Breast epithelium (tissue), 4 donors: ENCODE measurements around the gene RAB3GAP1. TPM values are rescaled to one million over a fixed set of nuclear protein-coding genes. Genes with fewer than 3 reads are reported as not detected.
"Not testable (repeated sequence)": the region's sequence is repeated elsewhere in the genome, so short reads cannot be mapped to it uniquely, and the experiment has no call there.

Source experiments
- DNase-seq, 2 donors: peaks; one replicate each; pipeline ENCODE4 v3.0.0-alpha.2; 2019; ENCODE audit warnings: low spot score in 2 of 2
- H3K27ac ChIP-seq, 2 donors: fragments of 200-600 bp; sonication (generic) in 1 of 2; one replicate each; pipeline ENCODE4 v1.5.1; 2016 to 2019; ENCODE audit warnings: mild to moderate bottlenecking in 1 of 2
- H3K27me3 ChIP-seq, 2 donors: fragments of 200-600 bp; sonication (generic) in 1 of 2; one replicate each; pipeline versions ENCODE4 v1.5.1 to v1.6.0; 2017 to 2019; ENCODE audit warnings: control low read depth in 1 of 2, mild to moderate bottlenecking in 1 of 2
- H3K36me3 ChIP-seq: fragments of 200-600 bp; one replicate; pipeline ENCODE4 v1.5.1; 2019
- H3K4me1 ChIP-seq, 2 donors: fragments of 200-600 bp; sonication (generic); one replicate each; pipeline ENCODE4 v1.5.1; 2016 to 2019; ENCODE audit warnings: control low read depth in 1 of 2
- H3K4me3 ChIP-seq, 3 donors: fragments of 200-600 bp; sonication (generic); 1 replicate in 2 of 3; 2 replicates in 1 of 3; pipeline ENCODE4 v1.5.1; 2016 to 2019; ENCODE audit warnings: mild to moderate bottlenecking in 3 of 3, moderate library complexity in 2 of 3
- H3K9me3 ChIP-seq, 2 donors: fragments of 200-600 bp; sonication (generic) in 1 of 2; one replicate each; pipeline ENCODE4 v1.5.1; 2016 to 2019; ENCODE audit warnings: control low read depth in 1 of 2
- CTCF ChIP-seq, 3 donors: fragments of 450-650 bp; IDR thresholded peaks; one replicate each; pipeline ENCODE4 v1.5.1; 2016 to 2017; ENCODE audit warnings: antibody characterized with exemption in 3 of 3, mild to moderate bottlenecking in 3 of 3, moderate library complexity in 3 of 3
- POLR2A ChIP-seq: fragments of 450-650 bp; IDR thresholded peaks from one replicate; pipeline ENCODE4 v1.6.1; 2016; ENCODE audit warnings: antibody characterized with exemption, mild to moderate bottlenecking, moderate library complexity
- POLR2AphosphoS5 ChIP-seq, 3 donors: sonication (generic); formaldehyde crosslinking; IDR thresholded peaks; one replicate each; pipeline ENCODE4 v1.6.1; 2017; ENCODE audit warnings: antibody characterized with exemption in 3 of 3
- intact Hi-C: fragments of 100-400 bp; cut with DNase I; formaldehyde crosslinking; loops from one replicate; pipeline ENCODE4 v1.15.1; 2023; ENCODE audit warnings: low total_unique reads
- total RNA-seq, 3 donors: library from RNA; depleted of rRNA; stranded (reverse); fragments of >200 nt; gene quantifications; one replicate each; pipeline ENCODE4 v1.1.0, GENCODE V29; 2016

The RAB3GAP1 gene
- total RNA-seq, 3 donors from 2014 or later: 53.9 to 70.5 (median 54.1) TPM

- no peak for TF ChIP-seq CTCF (IDR thresholded peaks at IDR 0.05)
- TF ChIP-seq POLR2AphosphoS5 (IDR thresholded peaks at IDR 0.05): no peak
- TF ChIP-seq POLR2A: no peak
- no peak overlapping the region for H3K4me3 ChIP-seq
- H3K4me1 ChIP-seq: no peaks in the 10 kb centered on the region
- no peak for DNase-seq
- H3K36me3 ChIP-seq: peaks cover 4% of the 10 kb centered on the region
- H3K27me3 ChIP-seq: no peaks in the 10 kb centered on the region
- no peaks in the 10 kb centered on the region for H3K9me3 ChIP-seq
- H3K27ac ChIP-seq: no peak overlapping the region
- intact Hi-C loops: no loop called here
Observed at GRCh38 chr2:135096665-135097446, 44.8 kb downstream of the RAB3GAP1 start.

GRCh38 chr2:135097532-135098231, 45.6 kb downstream of the RAB3GAP1 start:
- no peak for TF ChIP-seq POLR2AphosphoS5 (IDR thresholded peaks at IDR 0.05)
- no peak for TF ChIP-seq CTCF (IDR thresholded peaks at IDR 0.05)
- TF ChIP-seq POLR2A: no peak

GRCh38 chr2:135099802-135100483, 47.9 kb downstream of the RAB3GAP1 start:
- H3K27ac ChIP-seq: no peak overlapping the region

More at GRCh38 chr2:135097532-135098231, 45.6 kb downstream of the RAB3GAP1 start:
- H3K36me3 ChIP-seq: peaks cover 4% of the 10 kb centered on the region
- no peak for DNase-seq
- no peak overlapping the region for H3K4me3 ChIP-seq
- H3K27ac ChIP-seq: no peak overlapping the region
- no peaks in the 10 kb centered on the region for H3K4me1 ChIP-seq
- intact Hi-C loops: no loop called here
- no peaks in the 10 kb centered on the region for H3K27me3 ChIP-seq
- H3K9me3 ChIP-seq: no peaks in the 10 kb centered on the region

GRCh38 chr2:135103843-135104242, 51.8 kb downstream of the RAB3GAP1 start:
- intact Hi-C loops: no loop called here
- DNase-seq: no peak
- H3K9me3 ChIP-seq: no peaks in the 10 kb centered on the region
- H3K4me3 ChIP-seq: no peak overlapping the region
- no peaks in the 10 kb centered on the region for H3K4me1 ChIP-seq
- H3K27ac ChIP-seq: no peak overlapping the region
- H3K27me3 ChIP-seq: no peaks in the 10 kb centered on the region
- H3K36me3 ChIP-seq: no peaks in the 10 kb centered on the region
- TF ChIP-seq POLR2A (no peak), POLR2AphosphoS5 (IDR thresholded peaks at IDR 0.05) (no peak), CTCF (IDR thresholded peaks at IDR 0.05) (no peak)

More at GRCh38 chr2:135099802-135100483, 47.9 kb downstream of the RAB3GAP1 start:
- no peak overlapping the region for H3K4me3 ChIP-seq
- intact Hi-C loops: no loop called here
- H3K36me3 ChIP-seq: no peaks in the 10 kb centered on the region
- no peak for DNase-seq
- H3K9me3 ChIP-seq: no peaks in the 10 kb centered on the region
- TF ChIP-seq POLR2AphosphoS5 (IDR thresholded peaks at IDR 0.05) (no peak), POLR2A (no peak), CTCF (IDR thresholded peaks at IDR 0.05) (no peak)
- no peaks in the 10 kb centered on the region for H3K27me3 ChIP-seq
- H3K4me1 ChIP-seq: no peaks in the 10 kb centered on the region

- H3K4me3 ChIP-seq, H3K9me3 ChIP-seq, H3K36me3 ChIP-seq, H3K27me3 ChIP-seq, H3K27ac ChIP-seq, DNase-seq, H3K4me1 ChIP-seq, intact Hi-C loops: not testable (repeated sequence)
Observed at GRCh38 chr2:135105513-135106316, 53.6 kb downstream of the RAB3GAP1 start.
